GM12875 (cell line): ENCODE measurements around the gene ITSN2.

Source experiments
- H3K4me3 ChIP-seq: one replicate; pipeline ENCODE4 v1.5.1; 2011; ENCODE audit warnings: low read depth, low read length, control low read depth
- CTCF ChIP-seq: IDR thresholded peaks from 2 replicates; pipeline ENCODE4 v1.5.1; 2011; ENCODE audit warnings: low read depth, mild to moderate bottlenecking, control low read depth, inconsistent platforms, low read length, moderate library complexity, borderline replicate concordance; ENCODE audit not compliant: insufficient read depth

Gene ITSN2

GRCh38 chr2:24332791-24333540, 27.4 kb downstream of the ITSN2 start:
- no peak for TF ChIP-seq CTCF
- no peak overlapping the region for H3K4me3 ChIP-seq

GRCh38 chr2:24330161-24330560, 30.2 kb downstream of the ITSN2 start:
- no peak overlapping the region for H3K4me3 ChIP-seq
- no peak for TF ChIP-seq CTCF

- no peak for TF ChIP-seq CTCF
- H3K4me3 ChIP-seq: no peak overlapping the region
Observed at GRCh38 chr2:24329700-24330099, 30.6 kb downstream of the ITSN2 start.

- no peak for TF ChIP-seq CTCF
- no peak overlapping the region for H3K4me3 ChIP-seq
Observed at GRCh38 chr2:24328010-24328409, 32.3 kb downstream of the ITSN2 start.

- TF ChIP-seq CTCF: no peak
- H3K4me3 ChIP-seq: no peak overlapping the region
Observed at GRCh38 chr2:24317491-24317920, 42.8 kb downstream of the ITSN2 start.

GRCh38 chr2:24315669-24316068, 44.7 kb downstream of the ITSN2 start:
- no peak for TF ChIP-seq CTCF
- no peak overlapping the region for H3K4me3 ChIP-seq
